DOHH2 (cell line): Measurements from ENCODE around the gene PRRT1B.

Experiments used
- CTCF ChIP-seq: fragments of 200-600 bp; sonication (generic); IDR thresholded peaks from one replicate; pipeline ENCODE4 v1.5.1; 2014; ENCODE audit warnings: antibody characterized with exemption, mild to moderate bottlenecking, low read depth, low read length; ENCODE audit not compliant: poor library complexity, severe bottlenecking
- EZH2phosphoT487 ChIP-seq: fragments of 200-600 bp; sonication (generic); IDR thresholded peaks from 2 replicates; pipeline ENCODE4 v1.6.1; 2017; ENCODE audit warnings: borderline replicate concordance, mild to moderate bottlenecking, antibody characterized with exemption, low read length, moderate library complexity, mixed read lengths

DNA sequence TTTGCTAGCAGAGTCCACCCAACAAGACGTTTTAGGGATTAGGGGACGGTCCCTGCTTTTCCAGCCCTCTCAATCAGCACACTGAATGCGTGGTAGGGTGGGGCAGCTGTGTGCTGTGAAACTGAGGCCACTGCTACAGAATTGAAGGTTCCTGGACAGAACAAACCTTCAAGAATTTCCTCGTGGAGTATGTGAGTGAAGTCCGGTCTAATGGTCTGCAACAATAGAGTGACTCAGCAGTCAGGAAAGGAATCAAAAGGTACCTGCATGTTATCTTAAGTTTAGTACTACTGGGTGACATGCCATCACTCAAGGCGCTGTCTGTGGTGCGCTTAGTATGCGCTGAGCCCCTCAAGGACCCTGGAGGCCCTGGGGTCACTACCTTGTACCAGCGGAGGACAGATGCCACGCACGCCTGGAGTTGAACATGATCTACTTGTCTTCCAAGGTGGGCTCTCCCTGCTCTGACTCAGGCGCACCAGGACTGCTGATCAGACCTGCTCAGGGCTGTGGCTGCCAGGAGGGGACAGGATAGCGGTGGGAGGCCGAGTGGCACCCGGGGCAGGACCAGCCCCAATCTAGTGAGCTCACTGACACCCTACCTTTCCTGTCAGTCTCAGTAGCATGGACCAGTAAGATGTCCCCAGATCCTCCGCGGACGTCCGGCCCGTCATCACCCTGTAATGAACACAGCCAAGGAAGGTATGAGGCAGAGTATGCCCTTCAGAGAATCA, 50.5 kb downstream of the PRRT1B start:
- TF ChIP-seq CTCF (no peak), EZH2phosphoT487 (no peak)
